GM04504 (cell line): ENCODE results near the gene PNO1.
"Not testable (repeated sequence)": the region's sequence is repeated elsewhere in the genome, so short reads cannot be mapped to it uniquely, and the experiment has no call there.

ENCODE experiments used
- DNase-seq: peaks from one replicate; pipeline ENCODE4 v3.0.0-alpha.2; 2012; ENCODE audit warnings: low read depth

Gene PNO1

GRCh38 chr2:68157002-68157401 lies 686 bp upstream of the PNO1 start:
- DNase-seq = peak; percentile 2

GRCh38 chr2:68158134-68158447 lies 403 bp downstream of the PNO1 start:
- no peak for DNase-seq

GRCh38 chr2:68163641-68164040 lies 6.0 kb downstream of the PNO1 start:
- DNase-seq = no peak

GRCh38 chr2:68167186-68167585 lies 9.5 kb downstream of the PNO1 start:
- no peak for DNase-seq

GRCh38 chr2:68169308-68169707 lies 11.6 kb downstream of the PNO1 start:
- no peak for DNase-seq

GRCh38 chr2:68171146-68171545 lies 13.5 kb downstream of the PNO1 start:
- no peak for DNase-seq

- no peak for DNase-seq
Measured at GRCh38 chr2:68171684-68172083, 14.0 kb downstream of the PNO1 start.

- DNase-seq = no peak
Measured at GRCh38 chr2:68172521-68172920, 14.8 kb downstream of the PNO1 start.

- DNase-seq = no peak
Measured at GRCh38 chr2:68172990-68173700, 15.5 kb downstream of the PNO1 start.

GRCh38 chr2:68175210-68175609 lies 17.5 kb downstream of the PNO1 start:
- DNase-seq = not testable (repeated sequence)

- no peak for DNase-seq
Measured at GRCh38 chr2:68176657-68177056, 19.0 kb downstream of the PNO1 start.

GRCh38 chr2:68177541-68177940 lies 19.9 kb downstream of the PNO1 start:
- no peak for DNase-seq

GRCh38 chr2:68178432-68178831 lies 20.7 kb downstream of the PNO1 start:
- DNase-seq = no peak

- no peak for DNase-seq
Measured at GRCh38 chr2:68178954-68179627, 21.4 kb downstream of the PNO1 start.

GRCh38 chr2:68182902-68183301 lies 25.2 kb downstream of the PNO1 start:
- DNase-seq = no peak

GRCh38 chr2:68185541-68186164 lies 28.0 kb downstream of the PNO1 start:
- no peak for DNase-seq

- no peak for DNase-seq
Measured at GRCh38 chr2:68187329-68187728, 29.6 kb downstream of the PNO1 start.

GRCh38 chr2:68188831-68189230 lies 31.1 kb downstream of the PNO1 start:
- no peak for DNase-seq

GRCh38 chr2:68189991-68190784 lies 32.5 kb downstream of the PNO1 start:
- DNase-seq = no peak

- peak; percentile 64 for DNase-seq
Measured at GRCh38 chr2:68190991-68191731, 33.5 kb downstream of the PNO1 start.

- DNase-seq = no peak
Measured at GRCh38 chr2:68193144-68193543, 35.5 kb downstream of the PNO1 start.

- no peak for DNase-seq
Measured at GRCh38 chr2:68193787-68194372, 36.2 kb downstream of the PNO1 start.
